Measurements from ENCODE around the gene FCHSD1. TPM values are rescaled to one million over a fixed set of nuclear protein-coding genes. Genes with fewer than 3 reads are reported as not detected.

FCHSD1 gene
- total RNA-seq, 6 donors from 2014 or later, result 10.2 to 106 (median 32.7) TPM

- DNase-seq (no peak), ATAC-seq (ENCODE audit: low FRiP score in 2 of 2) (peak in 1 of 2 donors; percentile 44)
- H3K4me1 ChIP-seq, result peaks cover 0 to 10% (median 7%) of the 10 kb centered on the region in 4 donors
- no peaks in the 10 kb centered on the region for H3K9me3 ChIP-seq
- TF ChIP-seq POLR2A (IDR thresholded peaks at IDR 0.05) (no peak), POLR2AphosphoS5 (IDR thresholded peaks at IDR 0.05) (no peak), EP300 (IDR thresholded peaks at IDR 0.05) (no peak), CTCF (IDR thresholded peaks at IDR 0.05) (no peak)
- peaks cover 11 to 31% (median 17%) of the 10 kb centered on the region in 4 donors for H3K36me3 ChIP-seq
- WGBS, 2 donors, result 64 to 72% methylated on average over 2 of the region's 2 CpGs
- no peaks in the 10 kb centered on the region for H3K27me3 ChIP-seq
- peak overlapping the region in 1 of 4 donors; percentile 26 for H3K27ac ChIP-seq
- no peak overlapping the region for H3K4me3 ChIP-seq
These were observed 61.1 kb downstream of the FCHSD1 start for GRCh38 chr5:141590127-141590526.

Other genes starting within 250 kb of the FCHSD1 start
- 1 to 10 TPM; 2.4 to 8.4 (median 4.5) TPM for gene PCDHGA9, start 248.6 kb downstream of the FCHSD1 start, total RNA-seq
- 1 to 10 TPM; 3.2 to 7.4 (median 6.3) TPM for gene PCDHGB6, start 243.4 kb downstream of the FCHSD1 start, total RNA-seq
- 10 to 100 TPM in 1 of 6 donors, 1 to 10 TPM in 5; 3.0 to 19.9 (median 4.3) TPM for gene PCDHGA10, start 238.4 kb downstream of the FCHSD1 start, total RNA-seq
- gene PCDHGB7, start 233.7 kb downstream of the FCHSD1 start, total RNA-seq, result 10 to 100 TPM in 4 of 6 donors, 1 to 10 TPM in 2; 7.0 to 22.5 (median 12.7) TPM
- 10 to 100 TPM in 1 of 6 donors, 1 to 10 TPM in 5; 2.0 to 16.8 (median 2.3) TPM for gene PCDHGA11, start 230.4 kb downstream of the FCHSD1 start, total RNA-seq
- gene PCDHGA12, start 220.9 kb downstream of the FCHSD1 start, total RNA-seq, result 10 to 100 TPM in 1 of 6 donors, 1 to 10 TPM in 5; 4.3 to 19.9 (median 5.7) TPM
- 100 to 1,000 TPM in 1 of 6 donors, 10 to 100 TPM in 5; 26.4 to 116 (median 50.1) TPM for gene PCDHGC3, start 175.5 kb downstream of the FCHSD1 start, total RNA-seq
- 10 to 100 TPM in 1 of 6 donors, 1 to 10 TPM in 4, under 1 TPM in 1; 0.69 to 24.7 (median 1.8) TPM for gene PCDHGC4, start 166.4 kb downstream of the FCHSD1 start, total RNA-seq
- 10 to 100 TPM in 1 of 6 donors, 1 to 10 TPM in 3, under 1 TPM in 2; 0.61 to 11.5 (median 1.4) TPM for gene PCDHGC5, start 162.3 kb downstream of the FCHSD1 start, total RNA-seq
- 100 to 1,000 TPM in 5 of 6 donors, 10 to 100 TPM in 1; 96.4 to 175 (median 133) TPM for gene DIAPH1, start 32.4 kb downstream of the FCHSD1 start, total RNA-seq
- 10 to 100 TPM; 37.2 to 76.5 (median 47.6) TPM for gene HDAC3, start 14.6 kb downstream of the FCHSD1 start, total RNA-seq
- 1 to 10 TPM; 2.6 to 9.4 (median 6.5) TPM for gene RELL2, start 14.4 kb downstream of the FCHSD1 start, total RNA-seq
- 10 to 100 TPM; 10.1 to 43.0 (median 27.7) TPM for gene ARAP3, start 30.8 kb upstream of the FCHSD1 start, total RNA-seq
- 100 to 1,000 TPM in 1 of 6 donors, 10 to 100 TPM in 5; 41.3 to 133 (median 81.6) TPM for gene PCDH1, start 227.0 kb upstream of the FCHSD1 start, total RNA-seq

Data from upper lobe of left lung (tissue), 6 donors.